K562 (cell line): Measurements from ENCODE around the gene MLLT11. TPM values are rescaled to one million over a fixed set of nuclear protein-coding genes. Genes with fewer than 3 reads are reported as not detected.

Experiments
- CEBPG ChIP-seq, 3 experiments: fragments of 200-800 bp in 1 of 3; sonication (Bioruptor generic) in 1 of 3; sonication (generic) in 1 of 3; formaldehyde crosslinking in 1 of 3; IDR thresholded peaks in 2 of 3; conservative IDR thresholded peaks in 1 of 3; 2 replicates each; pipeline versions ENCODE4 v1.6.1 to v1.8.0; 2016 to 2022; ENCODE audit warnings: missing compliant biosample characterization in 2 of 3, missing genetic modification characterization in 2 of 3, mild to moderate bottlenecking in 1 of 3, missing genetic modification reagents in 1 of 3
- CHAMP1 ChIP-seq: fragments of 450-650 bp; IDR thresholded peaks from 2 replicates; pipeline ENCODE4 v1.6.1; 2016; ENCODE audit warnings: mild to moderate bottlenecking
- CTBP1 ChIP-seq: fragments of 450-650 bp; IDR thresholded peaks from 2 replicates; pipeline ENCODE4 v1.6.1; 2016; ENCODE audit warnings: borderline replicate concordance
- E2F5 ChIP-seq: sonication (generic); formaldehyde crosslinking; IDR thresholded peaks from 2 replicates; pipeline ENCODE4 v1.8.0; 2022; ENCODE audit warnings: mild to moderate bottlenecking, missing genetic modification reagents
- GABPB2 ChIP-seq: fragments of 250-450 bp; sonication (Bioruptor Pico); conservative IDR thresholded peaks from 2 replicates; pipeline ENCODE4 v1.5.1; 2021; ENCODE audit warnings: mild to moderate bottlenecking
- GTF2B ChIP-seq: IDR thresholded peaks from 2 replicates; pipeline ENCODE4 v1.6.1; 2011; ENCODE audit not compliant: insufficient read length; ENCODE audit errors: extremely low read depth
- MAZ ChIP-seq, 2 experiments: fragments of 450-650 bp in 1 of 2; sonication (generic) in 1 of 2; formaldehyde crosslinking; IDR thresholded peaks in 1 of 2; conservative IDR thresholded peaks in 1 of 2; 2 replicates each; pipeline versions ENCODE4 v1.4.0 to v1.5.0; 2020; ENCODE audit warnings: mild to moderate bottlenecking in 1 of 2, missing genetic modification reagents in 1 of 2
- POLR2AphosphoS5 ChIP-seq: IDR thresholded peaks from 2 replicates; pipeline ENCODE4 v1.6.1; 2011; ENCODE audit warnings: mild to moderate bottlenecking, low read depth, low read length, moderate library complexity; ENCODE audit not compliant: control insufficient read depth, insufficient read depth
- POLR3A ChIP-seq: IDR thresholded peaks from 2 replicates; pipeline ENCODE4 v1.6.1; 2011; ENCODE audit warnings: borderline replicate concordance, mild to moderate bottlenecking, moderate library complexity; ENCODE audit not compliant: insufficient read length, insufficient read depth; ENCODE audit errors: extremely low read depth
- POU5F1 ChIP-seq: fragments of 150-350 bp; IDR thresholded peaks from 2 replicates; pipeline ENCODE4 v1.6.1; 2014; ENCODE audit warnings: borderline replicate concordance, low read length, low read depth, mild to moderate bottlenecking; ENCODE audit not compliant: partially characterized antibody
- SMAD4 ChIP-seq: fragments of 250-450 bp; sonication (Bioruptor Pico); conservative IDR thresholded peaks from 2 replicates; pipeline ENCODE4 v1.8.0; 2021; ENCODE audit warnings: inconsistent platforms, mild to moderate bottlenecking, moderate library complexity
- SP1 ChIP-seq: sonication (generic); formaldehyde crosslinking; IDR thresholded peaks from 2 replicates; pipeline ENCODE4 v1.8.1; 2022; ENCODE audit warnings: mild to moderate bottlenecking, missing genetic modification reagents
- TAF7 ChIP-seq: fragments of 450-650 bp; IDR thresholded peaks from 2 replicates; pipeline ENCODE4 v1.6.1; 2016; ENCODE audit warnings: missing genetic modification characterization, missing compliant biosample characterization
- ZNF146 ChIP-seq: IDR thresholded peaks from one replicate; pipeline ENCODE4 v1.6.1; 2018; ENCODE audit warnings: missing compliant biosample characterization; ENCODE audit not compliant: unreplicated experiment
- ZNF274 ChIP-seq: IDR thresholded peaks from 2 replicates; pipeline ENCODE4 v1.6.1; 2011; ENCODE audit warnings: low read depth, mild to moderate bottlenecking, low read length, moderate library complexity, borderline replicate concordance
- ZNF384 ChIP-seq: IDR thresholded peaks from 2 replicates; pipeline ENCODE4 v1.6.1; 2012; ENCODE audit warnings: low read depth, low read length, improper control_type of control experiment
- ZNF395 ChIP-seq: fragments of 200-800 bp; sonication (Bioruptor generic); IDR thresholded peaks from 2 replicates; pipeline ENCODE4 v1.6.1; 2017; ENCODE audit warnings: missing genetic modification characterization, missing compliant biosample characterization
- ZNF586 ChIP-seq: fragments of 450-650 bp; formaldehyde crosslinking; conservative IDR thresholded peaks from 2 replicates; pipeline ENCODE4 v1.4.0; 2020; ENCODE audit warnings: mild to moderate bottlenecking, moderate library complexity
- polyA plus RNA-seq, 8 experiments: library from polyadenylated mRNA; depleted of rRNA in 4 of 8; stranded (reverse) in 5 of 8; unstranded in 3 of 8; fragments of >200 nt; fragmentation: Nextera tagmentation in 2 of 8; fragmentation: Illumina TruSeq in 1 of 8; extraction: Ambion mirVana in 2 of 8; extraction: Trizol in 1 of 8; gene quantifications; 2 replicates each; pipeline versions ENCODE4 v1.2.1 to v1.2.3, GENCODE V29; 2011 to 2014; ENCODE audit warnings: inconsistent platforms in 1 of 8, missing spikeins in 1 of 8
- total RNA-seq, 7 experiments: library from RNA; depleted of rRNA in 6 of 7; stranded (reverse); fragments of >200 nt in 6 of 7; fragmentation: Illumina TruSeq in 2 of 7; extraction: Trizol in 2 of 7; gene quantifications; 2 replicates each; pipeline versions ENCODE4 v1.2.1 to v1.2.3, GENCODE V29; 2011 to 2021; ENCODE audit warnings: low replicate concordance in 1 of 7

MLLT11 gene
- total and polyA plus RNA-seq, 9 of the 15 experiments (the other 6 are each of a cell fraction or from before 2014, with no cell fraction given) = 12.1 to 91.0 (median 22.0) TPM

GRCh38 chr1:151062741-151063371, 2.7 kb downstream of the MLLT11 start (continued):
- peak; percentile 65 for TF ChIP-seq ZNF384
- no peak for TF ChIP-seq POLR2AphosphoS5
- TF ChIP-seq ZNF274 = no peak
- TF ChIP-seq POLR3A = no peak
- TF ChIP-seq CTBP1 = peak; percentile 61; the same call in 1 of the 2 replicates
- TF ChIP-seq GABPB2 (CRISPR knock-in tag) = no peak
- TF ChIP-seq CHAMP1 = no peak
- no peak for TF ChIP-seq GTF2B
- no peak for TF ChIP-seq ZNF146 (CRISPR knock-in tag)
- peak; percentile 88 for TF ChIP-seq CEBPG (CRISPR knock-in tag; IDR thresholded peaks at IDR 0.05)
- TF ChIP-seq CEBPG (tag; conservative IDR thresholded peaks at IDR 0.05 in 1 of 2, IDR thresholded peaks at IDR 0.05 in 1 of 2) = peak; percentile 63 to 65; a peak in 2 of 4 replicates
- TF ChIP-seq POU5F1 = no peak
- TF ChIP-seq E2F5 (CRISPR knock-in tag) = no peak
- peak; percentile 56; the same call in 1 of the 2 replicates for TF ChIP-seq ZNF395 (CRISPR knock-in tag)
- TF ChIP-seq ZNF586 (CRISPR knock-in tag) = no peak
- TF ChIP-seq SMAD4 (CRISPR knock-in tag) = no peak
- no peak for TF ChIP-seq MAZ (CRISPR knock-in tag; conservative IDR thresholded peaks at IDR 0.05 in 1 of 2, IDR thresholded peaks at IDR 0.05 in 1 of 2)
- no peak for TF ChIP-seq TAF7 (tag)
- TF ChIP-seq SP1 = peak; percentile 29; the same call in 1 of the 2 replicates
